GM21367 (cell line): ENCODE measurements around the gene KPRP.

Experiments
- ATAC-seq: cut with Tn5 transposase; IDR thresholded peaks from one replicate; pipeline ENCODE4 v1.9.1; 2021; ENCODE audit not compliant: unreplicated experiment

The KPRP gene

DNA sequence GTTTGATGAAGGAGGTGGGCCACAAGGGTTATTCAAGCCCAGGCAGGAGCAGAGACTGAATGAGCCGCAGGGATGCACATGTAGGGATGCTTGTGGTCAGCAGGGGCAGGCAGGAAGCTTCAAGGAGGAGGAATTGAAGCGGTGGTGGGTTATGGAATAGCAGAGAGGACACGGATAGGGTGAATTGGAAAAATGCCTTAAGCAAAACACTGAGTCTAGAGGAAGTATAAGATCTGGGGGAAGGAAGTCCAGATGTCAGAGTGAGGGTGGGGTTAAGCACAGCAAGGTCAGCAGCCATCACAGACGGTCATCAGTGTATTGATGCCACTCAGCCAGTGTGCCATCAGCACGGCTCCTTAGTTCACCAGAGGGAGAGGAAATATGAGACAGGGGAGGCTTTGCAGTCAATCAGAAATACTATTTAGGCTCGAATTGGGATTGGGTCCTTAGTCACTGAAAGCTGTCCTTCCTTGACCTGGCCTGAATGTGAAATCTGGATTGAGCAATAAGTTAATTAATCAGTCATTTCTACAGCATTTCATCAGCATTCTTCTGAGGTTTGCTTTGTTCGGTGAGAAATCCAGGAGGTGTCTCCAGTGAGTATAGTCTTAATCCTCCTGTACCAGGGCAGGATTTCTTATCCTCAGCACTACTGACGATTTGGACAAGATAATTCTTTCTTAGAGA lies 11.2 kb downstream of the KPRP start:
- ATAC-seq, result no peak

DNA sequence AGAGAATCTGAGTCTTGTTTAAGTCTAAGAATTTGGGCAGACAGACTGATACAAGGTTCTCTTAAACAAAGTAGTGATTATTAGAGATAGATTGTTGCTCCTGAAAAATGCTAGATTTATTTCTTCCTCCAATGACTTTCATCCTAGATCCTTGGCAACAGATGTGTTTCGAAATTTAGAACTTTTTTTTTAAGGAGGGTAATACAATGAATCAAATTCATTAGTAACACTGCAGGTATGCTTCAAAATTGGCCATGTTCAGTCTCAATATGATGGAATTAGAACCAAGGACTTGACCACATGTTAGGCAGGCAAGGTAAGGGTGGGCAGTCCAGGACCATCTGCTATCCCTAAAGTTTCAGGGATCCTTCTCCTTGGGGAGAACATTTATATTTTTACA lies 12.6 kb downstream of the KPRP start:
- no peak for ATAC-seq

DNA sequence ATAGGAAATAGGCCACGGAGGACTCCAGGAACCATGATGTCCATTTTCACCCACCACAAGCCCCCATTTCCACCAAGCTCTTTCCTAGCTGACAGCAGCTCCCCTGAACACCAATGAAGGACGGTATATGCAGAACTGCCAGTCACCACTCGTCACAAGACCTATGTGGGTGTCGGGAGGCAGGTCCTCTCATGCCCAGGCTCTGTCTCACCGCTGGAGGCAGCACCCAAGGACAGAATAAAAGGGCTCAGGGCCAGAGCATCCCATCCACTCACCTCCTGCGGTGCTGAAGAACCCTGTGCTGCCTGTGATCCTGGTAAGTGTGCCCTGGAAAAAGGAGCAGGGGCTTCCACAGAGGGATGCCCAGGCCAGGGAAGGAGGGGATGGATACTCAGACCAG lies 17.1 kb downstream of the KPRP start, which contains the start of gene LCE1F:
Gene LCE1F, plus strand, starts transcription at position 266 of the 400 bp plus-strand sequence. CDS start 1,232 bp downstream, outside the sequence.
- no peak for ATAC-seq

DNA sequence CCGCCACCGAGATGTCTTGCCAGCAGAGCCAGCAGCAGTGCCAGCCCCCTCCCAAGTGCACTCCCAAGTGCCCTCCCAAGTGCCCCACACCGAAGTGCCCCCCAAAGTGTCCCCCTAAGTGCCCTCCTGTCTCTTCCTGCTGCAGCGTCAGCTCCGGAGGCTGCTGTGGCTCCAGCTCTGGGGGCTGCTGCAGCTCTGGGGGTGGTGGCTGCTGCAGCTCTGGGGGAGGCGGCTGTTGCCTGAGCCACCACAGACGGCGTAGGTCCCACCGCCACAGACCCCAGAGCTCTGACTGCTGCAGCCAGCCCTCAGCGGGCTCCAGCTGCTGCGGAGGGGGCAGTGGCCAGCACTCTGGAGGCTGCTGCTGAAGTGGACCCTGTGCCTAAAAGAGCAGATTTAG lies 18.5 kb downstream of the KPRP start:
- no peak for ATAC-seq

- no peak for ATAC-seq
Measured at GRCh38 chr1:152777510-152778137, 19.8 kb downstream of the KPRP start.

GRCh38 chr1:152783095-152783494 lies 25.3 kb downstream of the KPRP start:
- ATAC-seq, result no peak

DNA sequence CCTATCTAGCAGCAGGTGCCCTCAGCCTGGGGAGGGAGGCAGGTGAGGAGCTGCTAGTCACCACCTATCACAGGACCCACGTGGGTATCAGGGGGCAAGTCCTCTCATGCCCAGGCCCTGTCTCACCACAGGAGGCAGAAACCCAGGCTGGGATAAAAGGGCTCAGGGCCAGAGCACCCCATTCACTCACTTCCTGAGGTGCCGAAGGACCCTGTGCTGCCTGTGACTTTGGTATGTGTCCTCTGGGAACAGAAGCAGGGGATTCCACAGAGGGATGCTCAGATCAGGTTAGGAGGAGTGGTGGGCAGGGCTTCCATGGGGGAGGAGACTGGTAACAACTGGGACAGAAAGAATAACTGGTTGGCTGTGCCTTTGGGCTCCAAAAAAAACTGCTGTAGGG lies 28.3 kb downstream of the KPRP start, which contains the start of gene LCE1E:
Gene LCE1E, plus strand, starts transcription at position 181 of the 400 bp plus-strand sequence. CDS start 1,043 bp downstream, outside the sequence.
- no peak for ATAC-seq

DNA sequence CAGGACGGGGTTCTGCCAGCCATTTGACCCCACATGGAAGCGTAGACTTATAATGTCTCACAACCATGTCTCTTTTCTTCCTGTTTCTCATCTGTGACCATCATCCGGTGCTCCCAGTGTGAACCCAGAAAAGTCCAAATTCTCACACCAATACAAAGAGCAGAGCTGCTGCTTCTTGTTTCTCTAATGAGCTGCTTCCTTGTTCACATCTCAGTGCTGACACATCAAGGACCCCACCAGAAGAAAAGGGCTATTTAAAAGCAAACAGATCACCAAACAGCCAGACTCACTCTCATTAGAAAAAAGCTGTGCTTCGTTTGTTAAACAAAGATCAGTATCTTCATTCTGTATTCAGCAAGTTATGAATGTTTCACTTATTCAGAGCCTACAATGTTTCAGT lies 37.9 kb downstream of the KPRP start:
- no peak for ATAC-seq

DNA sequence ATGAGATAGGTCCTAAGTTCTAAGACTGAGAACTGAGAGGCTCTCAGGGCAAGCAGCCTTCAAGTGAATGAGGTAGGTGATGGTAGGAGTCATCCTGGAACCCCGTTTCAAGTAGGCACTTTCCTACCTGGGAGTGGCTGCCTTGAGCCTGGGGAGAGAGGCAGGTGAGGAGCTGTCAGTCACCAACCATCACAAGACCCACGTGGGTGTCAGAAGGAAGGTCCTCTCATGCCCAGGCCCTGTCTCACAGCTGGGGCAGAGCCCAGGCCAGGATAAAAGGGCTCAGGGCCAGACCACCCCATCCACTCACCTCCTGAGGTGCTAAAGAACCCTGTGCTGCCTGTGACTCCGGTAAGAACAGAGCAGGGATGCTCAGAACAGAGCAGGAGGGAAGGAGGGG lies 38.6 kb downstream of the KPRP start, which contains the start of gene LCE1D:
Gene LCE1D, plus strand, starts transcription at position 301 of the 400 bp plus-strand sequence. CDS start 1,074 bp downstream, outside the sequence.
- no peak for ATAC-seq

- no peak for ATAC-seq
Measured at GRCh38 chr1:152801333-152801732, 43.5 kb downstream of the KPRP start.

- no peak for ATAC-seq
Measured at GRCh38 chr1:152806576-152806975, 48.8 kb downstream of the KPRP start, which contains the start of gene LCE1C. Gene LCE1C, minus strand, starts transcription at chr1:152806651. Its CDS starts 1,173 bp downstream, at chr1:152805478.

DNA sequence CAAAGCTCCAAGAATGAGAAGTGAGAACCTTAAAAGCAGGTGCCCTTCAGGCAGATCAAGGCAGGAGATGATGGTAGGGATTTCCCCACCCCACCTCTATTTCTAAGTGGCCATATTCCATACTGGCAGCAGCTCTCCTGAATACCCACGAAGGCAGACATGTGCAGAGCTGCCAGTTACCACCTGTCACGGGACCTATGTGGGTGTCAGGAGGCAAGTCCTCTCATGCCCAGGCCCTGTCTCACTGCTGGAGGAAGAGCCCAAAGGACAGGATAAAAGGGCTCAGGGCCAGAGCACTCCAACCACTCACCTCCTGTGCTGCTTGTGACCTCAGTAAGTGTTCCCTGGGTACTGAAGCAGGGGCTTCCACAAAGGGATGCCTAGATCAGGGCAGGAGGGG lies 53.2 kb downstream of the KPRP start:
- ATAC-seq, result no peak
